Loucy (cell line): ENCODE measurements around the gene PRSS57.

Experiments used
- H2AFZ ChIP-seq: fragments of 200-600 bp; sonication (generic); 2 replicates; pipeline ENCODE4 v1.6.0; 2016; ENCODE audit warnings: antibody characterized with exemption, mild to moderate bottlenecking, low read length, moderate library complexity
- H3F3A ChIP-seq: fragments of 200-600 bp; 2 replicates; pipeline ENCODE4 v1.6.0; 2016; ENCODE audit warnings: antibody characterized with exemption, low read depth, mild to moderate bottlenecking
- H3K27me3 ChIP-seq: fragments of 200-600 bp; sonication (generic); 2 replicates; pipeline ENCODE4 v1.6.1; 2014; ENCODE audit warnings: low read length, mild to moderate bottlenecking; ENCODE audit not compliant: insufficient read depth, poor library complexity, severe bottlenecking
- H3K36me3 ChIP-seq: fragments of 200-600 bp; sonication (generic); 2 replicates; pipeline ENCODE4 v1.6.1; 2016; ENCODE audit warnings: low read length; ENCODE audit not compliant: insufficient read depth
- H3K4me1 ChIP-seq: fragments of 200-600 bp; sonication (generic); 2 replicates; pipeline ENCODE4 v1.5.1; 2014; ENCODE audit warnings: low read length, mild to moderate bottlenecking; ENCODE audit not compliant: insufficient read depth, poor library complexity, severe bottlenecking
- H3K4me2 ChIP-seq: fragments of 200-600 bp; sonication (generic); 2 replicates; pipeline ENCODE4 v1.6.0; 2014; ENCODE audit warnings: antibody characterized with exemption, low read length, low read depth, mild to moderate bottlenecking; ENCODE audit not compliant: poor library complexity, severe bottlenecking
- H3K4me3 ChIP-seq: fragments of 200-600 bp; sonication (generic); 2 replicates; pipeline ENCODE4 v1.5.1; 2014; ENCODE audit warnings: low read length, mild to moderate bottlenecking, mixed read lengths; ENCODE audit not compliant: poor library complexity, severe bottlenecking
- H3K79me2 ChIP-seq: fragments of 200-600 bp; sonication (generic); 2 replicates; pipeline ENCODE4 v1.6.1; 2014; ENCODE audit warnings: low read length; ENCODE audit not compliant: insufficient read depth
- H3K9ac ChIP-seq: fragments of 200-600 bp; sonication (generic); 2 replicates; pipeline ENCODE4 v1.6.0; 2014; ENCODE audit warnings: mild to moderate bottlenecking, low read depth, low read length, moderate library complexity; ENCODE audit not compliant: poor library complexity, severe bottlenecking
- H3K9me2 ChIP-seq: fragments of 200-600 bp; sonication (generic); replicated peaks from 2 replicates; pipeline ENCODE4 v1.6.1; 2016; ENCODE audit warnings: low read depth, low read length, mixed read lengths
- H3K9me3 ChIP-seq: fragments of 200-600 bp; sonication (generic); 2 replicates; pipeline ENCODE4 v1.6.1; 2014; ENCODE audit warnings: mild to moderate bottlenecking, antibody characterized with exemption, low read length, low read depth; ENCODE audit not compliant: insufficient read depth
- H4K20me1 ChIP-seq: fragments of 200-600 bp; sonication (generic); 2 replicates; pipeline ENCODE4 v1.6.0; 2014; ENCODE audit warnings: antibody characterized with exemption, low read length, mild to moderate bottlenecking; ENCODE audit not compliant: insufficient read depth, poor library complexity, severe bottlenecking
- EZH2phosphoT487 ChIP-seq: fragments of 200-600 bp; IDR thresholded peaks from 2 replicates; pipeline ENCODE4 v1.6.1; 2018; ENCODE audit warnings: antibody characterized with exemption, mild to moderate bottlenecking, moderate library complexity, borderline replicate concordance
- TF ChIP-seq, protein P1 (sequence below): fragments of 200-600 bp; sonication (generic); conservative IDR thresholded peaks from 2 replicates; pipeline ENCODE4 v1.5.1; 2014; ENCODE audit warnings: mild to moderate bottlenecking, antibody characterized with exemption, low read length

Gene PRSS57

DNA sequence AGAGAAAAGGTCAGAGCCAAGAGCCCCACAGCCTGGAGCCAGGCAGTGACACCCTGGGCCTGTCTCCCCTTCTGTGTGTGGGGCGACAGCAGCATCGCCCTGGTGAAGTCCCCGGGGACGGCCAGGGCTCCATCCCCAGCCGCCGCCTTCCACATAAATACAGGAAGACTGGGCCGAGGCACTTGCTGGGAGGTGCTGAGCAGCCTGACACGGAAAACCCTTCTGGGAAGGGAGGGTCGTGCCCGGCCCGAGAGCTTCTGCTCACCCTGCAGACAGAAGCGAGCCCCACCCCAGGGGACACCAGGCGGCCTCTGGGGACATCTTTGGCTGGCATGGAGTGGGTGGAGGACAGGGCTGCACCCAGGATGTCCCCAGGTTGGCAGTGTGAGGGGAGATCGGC is 50.5 kb downstream of the PRSS57 start:
- H3K4me2 ChIP-seq = no peak overlapping the region
- H3K9ac ChIP-seq = no peak overlapping the region
- H3K27me3 ChIP-seq = no peaks in the 10 kb centered on the region
- H3K9me3 ChIP-seq = no peaks in the 10 kb centered on the region
- H2AFZ ChIP-seq = no peak overlapping the region
- H3K9me2 ChIP-seq = no peaks in the 10 kb centered on the region
- no peaks in the 10 kb centered on the region for H3K79me2 ChIP-seq
- H3F3A ChIP-seq = no peaks in the 10 kb centered on the region
- TF ChIP-seq, protein P1, sequence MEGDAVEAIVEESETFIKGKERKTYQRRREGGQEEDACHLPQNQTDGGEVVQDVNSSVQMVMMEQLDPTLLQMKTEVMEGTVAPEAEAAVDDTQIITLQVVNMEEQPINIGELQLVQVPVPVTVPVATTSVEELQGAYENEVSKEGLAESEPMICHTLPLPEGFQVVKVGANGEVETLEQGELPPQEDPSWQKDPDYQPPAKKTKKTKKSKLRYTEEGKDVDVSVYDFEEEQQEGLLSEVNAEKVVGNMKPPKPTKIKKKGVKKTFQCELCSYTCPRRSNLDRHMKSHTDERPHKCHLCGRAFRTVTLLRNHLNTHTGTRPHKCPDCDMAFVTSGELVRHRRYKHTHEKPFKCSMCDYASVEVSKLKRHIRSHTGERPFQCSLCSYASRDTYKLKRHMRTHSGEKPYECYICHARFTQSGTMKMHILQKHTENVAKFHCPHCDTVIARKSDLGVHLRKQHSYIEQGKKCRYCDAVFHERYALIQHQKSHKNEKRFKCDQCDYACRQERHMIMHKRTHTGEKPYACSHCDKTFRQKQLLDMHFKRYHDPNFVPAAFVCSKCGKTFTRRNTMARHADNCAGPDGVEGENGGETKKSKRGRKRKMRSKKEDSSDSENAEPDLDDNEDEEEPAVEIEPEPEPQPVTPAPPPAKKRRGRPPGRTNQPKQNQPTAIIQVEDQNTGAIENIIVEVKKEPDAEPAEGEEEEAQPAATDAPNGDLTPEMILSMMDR = no peak
- TF ChIP-seq EZH2phosphoT487 = no peak
- H4K20me1 ChIP-seq = peaks cover 3% of the 10 kb centered on the region
- H3K4me3 ChIP-seq = no peak overlapping the region
- H3K36me3 ChIP-seq = peaks cover 38% of the 10 kb centered on the region; the same call in 1 of the 2 replicates
- H3K4me1 ChIP-seq = no peaks in the 10 kb centered on the region

DNA sequence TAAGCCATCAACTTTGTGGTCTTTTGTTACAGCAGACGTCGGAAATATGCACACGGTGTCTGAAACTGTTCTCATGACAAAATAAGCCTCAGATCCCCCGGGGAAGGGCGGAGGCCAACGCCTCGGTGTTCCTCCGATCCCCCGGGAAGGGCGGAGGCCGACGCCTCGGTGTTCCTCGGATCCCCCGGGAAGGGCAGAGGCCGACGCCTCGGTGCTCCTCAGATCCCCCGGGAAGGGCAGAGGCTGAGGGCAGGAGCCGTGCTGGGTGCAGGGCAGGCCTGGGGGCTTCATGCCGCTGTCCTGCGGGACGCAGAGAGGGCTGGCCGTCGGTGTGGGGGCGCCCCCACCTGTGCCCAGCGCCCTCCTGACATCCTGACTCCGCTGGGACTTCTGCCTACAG is 50.9 kb downstream of the PRSS57 start:
- no peak overlapping the region for H3K9ac ChIP-seq
- H3K4me3 ChIP-seq = no peak overlapping the region
- H3K9me3 ChIP-seq = no peaks in the 10 kb centered on the region
- H3K36me3 ChIP-seq = peaks cover 35% of the 10 kb centered on the region; the same call in 1 of the 2 replicates
- H3K9me2 ChIP-seq = no peaks in the 10 kb centered on the region
- H3K27me3 ChIP-seq = no peaks in the 10 kb centered on the region
- H3K4me1 ChIP-seq = no peaks in the 10 kb centered on the region
- no peak for TF ChIP-seq EZH2phosphoT487
- TF ChIP-seq, protein P1 = no peak
- H3K79me2 ChIP-seq = no peaks in the 10 kb centered on the region
- H2AFZ ChIP-seq = no peak overlapping the region
- no peaks in the 10 kb centered on the region for H3F3A ChIP-seq
- H4K20me1 ChIP-seq = peaks cover 3% of the 10 kb centered on the region
- no peak overlapping the region for H3K4me2 ChIP-seq

DNA sequence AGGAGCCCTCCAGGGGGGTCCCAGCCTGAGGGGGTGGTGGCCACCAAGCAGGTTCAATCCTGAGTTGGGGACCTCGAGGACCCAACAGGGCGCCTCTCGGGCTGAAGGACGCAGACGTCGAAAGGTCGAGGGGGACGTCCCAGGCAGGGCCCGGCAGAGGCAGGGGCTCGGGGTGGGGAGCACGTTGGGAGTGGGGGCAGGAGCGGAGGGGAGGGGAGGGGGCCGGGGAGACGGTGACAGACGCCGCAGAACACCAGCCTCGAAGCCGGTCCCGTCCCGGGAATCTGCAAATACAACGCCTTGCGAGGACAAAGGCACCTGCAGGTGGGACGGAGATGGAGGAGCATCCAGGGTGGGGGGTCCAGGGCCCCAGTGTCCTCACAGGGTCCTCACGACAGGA is 51.5 kb downstream of the PRSS57 start:
- peaks cover 29% of the 10 kb centered on the region; the same call in 1 of the 2 replicates for H3K36me3 ChIP-seq
- H3K27me3 ChIP-seq = no peaks in the 10 kb centered on the region
- no peaks in the 10 kb centered on the region for H3F3A ChIP-seq
- no peaks in the 10 kb centered on the region for H3K9me2 ChIP-seq
- H2AFZ ChIP-seq = no peak overlapping the region
- no peak overlapping the region for H3K9ac ChIP-seq
- H3K79me2 ChIP-seq = no peaks in the 10 kb centered on the region
- no peak overlapping the region for H3K4me3 ChIP-seq
- TF ChIP-seq, protein P1 = no peak
- H3K4me2 ChIP-seq = no peak overlapping the region
- H3K4me1 ChIP-seq = no peaks in the 10 kb centered on the region
- H3K9me3 ChIP-seq = no peaks in the 10 kb centered on the region
- H4K20me1 ChIP-seq = peaks cover 3% of the 10 kb centered on the region
